SK-N-MC (cell line): ENCODE data around the gene PIK3CG.

Experiments used
- EZH2 ChIP-seq: fragments of 200-600 bp; sonication (generic); IDR thresholded peaks from one replicate; pipeline ENCODE4 v1.6.1; 2017; ENCODE audit warnings: antibody characterized with exemption
- POLR2AphosphoS5 ChIP-seq: IDR thresholded peaks from 2 replicates; pipeline ENCODE4 v1.6.1; 2012; ENCODE audit warnings: mild to moderate bottlenecking, low read depth, low read length, borderline replicate concordance

DNA sequence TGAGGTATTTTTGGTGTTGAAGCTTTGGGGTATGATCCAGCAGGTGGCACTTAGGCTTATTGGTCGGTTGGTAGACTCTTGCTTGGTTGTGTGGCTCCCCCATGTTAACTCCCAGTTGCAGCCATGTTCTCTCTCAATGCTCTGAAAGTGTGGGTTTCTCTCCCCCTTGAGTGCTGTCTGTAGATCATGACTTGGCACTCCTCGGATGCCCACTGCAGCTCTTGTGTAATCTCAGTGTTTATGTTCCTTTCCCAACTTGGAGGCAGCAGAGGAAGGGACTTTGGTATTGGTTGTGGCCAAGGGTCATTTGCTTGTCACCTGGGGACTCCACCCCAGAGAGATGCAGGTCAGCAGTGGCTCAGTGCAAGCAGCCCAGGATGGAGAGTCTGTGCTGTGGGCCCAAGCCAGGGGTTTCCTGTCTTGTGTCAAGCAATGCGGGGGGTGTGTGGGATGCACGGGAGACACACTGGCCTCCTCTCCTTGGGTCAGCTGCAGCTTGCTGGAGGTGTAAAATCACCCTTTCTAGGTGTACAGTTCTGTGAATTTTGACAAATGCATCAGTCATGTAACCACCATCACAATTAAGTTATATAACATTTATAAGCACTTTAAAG lies 36.9 kb downstream of the PIK3CG start:
- TF ChIP-seq POLR2AphosphoS5 (no peak), EZH2 (no peak)
